22Rv1 (cell line): Measurements from ENCODE around the gene LARGE2.

ENCODE experiments used
- H3K27ac ChIP-seq: fragments of 450-650 bp; 2 replicates; pipeline ENCODE4 v1.5.1; 2017
- CTCF ChIP-seq: fragments of 450-650 bp; IDR thresholded peaks from 2 replicates; pipeline ENCODE4 v1.5.1; 2017; ENCODE audit warnings: mild to moderate bottlenecking
- ZFX ChIP-seq: fragments of 450-650 bp; IDR thresholded peaks from 2 replicates; pipeline ENCODE4 v1.6.1; 2017; ENCODE audit warnings: antibody characterized with exemption, borderline replicate concordance

LARGE2 gene

GRCh38 chr11:45917623-45918330, 4.7 kb upstream of the LARGE2 start, which contains the start of gene PEX16:
Gene PEX16, minus strand, starts transcription at chr11:45917877. Its CDS starts 66 bp downstream, at chr11:45917811.
- H3K27ac ChIP-seq, result peak within 1 kb of the TSS; percentile 90
- TF ChIP-seq ZFX (no peak), CTCF (no peak)

- peak overlapping the region; percentile 90 for H3K27ac ChIP-seq
- no peak for TF ChIP-seq ZFX
- TF ChIP-seq CTCF, result no peak
Observed at GRCh38 chr11:45918331-45918941, 4.0 kb upstream of the LARGE2 start.

- no peak for TF ChIP-seq ZFX
- no peak for TF ChIP-seq CTCF
- H3K27ac ChIP-seq, result peak overlapping the region; percentile 90
Observed at GRCh38 chr11:45918962-45919675, 3.3 kb upstream of the LARGE2 start.

- peak overlapping the region; percentile 90 for H3K27ac ChIP-seq
- no peak for TF ChIP-seq ZFX
- no peak for TF ChIP-seq CTCF
Observed at GRCh38 chr11:45919806-45920530, 2.5 kb upstream of the LARGE2 start.

GRCh38 chr11:45920531-45921477, 1.7 kb upstream of the LARGE2 start:
- peak overlapping the region; percentile 90 for H3K27ac ChIP-seq
- no peak for TF ChIP-seq CTCF
- no peak for TF ChIP-seq ZFX
